Measurements from ENCODE around the gene EPS8L1. TPM values are rescaled to one million over a fixed set of nuclear protein-coding genes. Genes with fewer than 3 reads are reported as not detected.

Gene EPS8L1
- total RNA-seq, 1 experiment from 2014 or later, result 62.1 TPM

DNA sequence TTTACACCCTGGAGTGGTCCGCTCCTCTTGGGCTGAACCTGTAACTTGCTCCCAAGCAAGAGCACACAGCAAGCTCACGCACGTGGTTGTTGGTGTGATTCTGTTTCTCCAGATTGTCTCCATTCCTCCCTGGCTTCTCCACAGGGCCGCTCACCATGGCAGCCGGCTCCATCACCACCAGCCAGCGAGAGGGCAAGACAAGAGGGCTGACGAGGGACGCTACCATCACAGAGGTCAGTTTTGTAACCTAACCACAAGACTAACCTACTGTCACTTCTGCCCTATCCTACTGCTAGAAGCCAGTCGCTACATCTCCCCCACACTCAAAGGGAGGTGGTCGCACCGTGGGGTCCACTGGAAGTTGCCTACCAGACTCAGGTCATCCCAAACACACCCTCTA, 33.0 kb upstream of the EPS8L1 start:
- H4K20me1 ChIP-seq (ENCODE audit: insufficient read depth), result 0 out of 2 replicates have a peak, but pooled peaks cover 3% of the 10 kb centered on the region
- DNase-seq (ENCODE audit: low read depth, low spot score) (no peak), ATAC-seq (no peak)
- H3K9me2 ChIP-seq (ENCODE audit: insufficient read depth), result no peaks in the 10 kb centered on the region
- peaks cover 63% of the 10 kb centered on the region for H3K79me2 ChIP-seq (ENCODE audit: insufficient read depth, low read length)
- TF ChIP-seq EGR1 (IDR thresholded peaks at IDR 0.05; ENCODE audit: low read depth) (no peak), CEBPB (IDR thresholded peaks at IDR 0.05; ENCODE audit: low read depth) (no peak), POLR2AphosphoS5 (IDR thresholded peaks at IDR 0.05; ENCODE audit: low read depth, low read length) (no peak), EZH2phosphoT487 (IDR thresholded peaks at IDR 0.05; ENCODE audit: borderline replicate concordance) (no peak), ELF1 (IDR thresholded peaks at IDR 0.05; ENCODE audit: borderline replicate concordance, low read depth) (no peak), SP1 (IDR thresholded peaks at IDR 0.05; ENCODE audit: low read depth) (no peak), REST (IDR thresholded peaks at IDR 0.05; ENCODE audit: low read depth) (no peak), RAD21 (IDR thresholded peaks at IDR 0.05; ENCODE audit: low read depth) (no peak), JUND (IDR thresholded peaks at IDR 0.05) (no peak), CBX3 (IDR thresholded peaks at IDR 0.05; ENCODE audit: low read depth) (no peak), ZNF274 (IDR thresholded peaks at IDR 0.05; ENCODE audit: low read depth, low read length) (no peak), ZBTB33 (IDR thresholded peaks at IDR 0.05; ENCODE audit: extremely low read depth, insufficient replicate concordance, low read length) (no peak)
- TF ChIP-seq, protein P1, sequence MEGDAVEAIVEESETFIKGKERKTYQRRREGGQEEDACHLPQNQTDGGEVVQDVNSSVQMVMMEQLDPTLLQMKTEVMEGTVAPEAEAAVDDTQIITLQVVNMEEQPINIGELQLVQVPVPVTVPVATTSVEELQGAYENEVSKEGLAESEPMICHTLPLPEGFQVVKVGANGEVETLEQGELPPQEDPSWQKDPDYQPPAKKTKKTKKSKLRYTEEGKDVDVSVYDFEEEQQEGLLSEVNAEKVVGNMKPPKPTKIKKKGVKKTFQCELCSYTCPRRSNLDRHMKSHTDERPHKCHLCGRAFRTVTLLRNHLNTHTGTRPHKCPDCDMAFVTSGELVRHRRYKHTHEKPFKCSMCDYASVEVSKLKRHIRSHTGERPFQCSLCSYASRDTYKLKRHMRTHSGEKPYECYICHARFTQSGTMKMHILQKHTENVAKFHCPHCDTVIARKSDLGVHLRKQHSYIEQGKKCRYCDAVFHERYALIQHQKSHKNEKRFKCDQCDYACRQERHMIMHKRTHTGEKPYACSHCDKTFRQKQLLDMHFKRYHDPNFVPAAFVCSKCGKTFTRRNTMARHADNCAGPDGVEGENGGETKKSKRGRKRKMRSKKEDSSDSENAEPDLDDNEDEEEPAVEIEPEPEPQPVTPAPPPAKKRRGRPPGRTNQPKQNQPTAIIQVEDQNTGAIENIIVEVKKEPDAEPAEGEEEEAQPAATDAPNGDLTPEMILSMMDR (IDR thresholded peaks at IDR 0.05 in 2 of 3, conservative IDR thresholded peaks at IDR 0.05 in 1 of 3; ENCODE audit: borderline replicate concordance in 1 of 3, insufficient read depth in 1 of 3, low read depth in 2 of 3, low read length in 2 of 3), result no peak
- no TSS peak for BruUV-seq (replicated peaks)
- RAD21 ChIA-PET (ENCODE audit: low non-redundant PET in 1 of 2, low total read pairs in 2 of 2, uncharacterized antibody in 2 of 2, unreplicated experiment in 2 of 2), result no interaction called here
- H3K4me1 ChIP-seq (ENCODE audit: control insufficient read depth in 1 of 2, insufficient read depth in 2 of 2, low read length in 2 of 2), result no peaks in the 10 kb centered on the region
- H3K27me3 ChIP-seq (ENCODE audit: insufficient read depth, low read length), result no peaks in the 10 kb centered on the region
- H3K36me3 ChIP-seq (ENCODE audit: control insufficient read depth in 1 of 2, insufficient read depth in 2 of 2, low read length in 2 of 2), result peaks cover 25 to 27% of the 10 kb centered on the region in 2 experiments; a peak in 3 of 4 replicates
- POLR2A ChIA-PET, result no interaction called here
- intact Hi-C loops (cut with micrococcal nuclease), result no loop called here
- no peak overlapping the region for H3K9ac ChIP-seq (ENCODE audit: low read length)
- H3K4me2 ChIP-seq (ENCODE audit: low read length), result no peak overlapping the region
- no peaks in the 10 kb centered on the region for H3K9me3 ChIP-seq (ENCODE audit: control insufficient read depth in 1 of 2, insufficient read depth in 1 of 2, low read depth in 1 of 2, low read length in 2 of 2)
- CTCF ChIA-PET, result interaction anchor here (0.7 kb wide), 1 partner anchor 12 kb away, joined by 3 read pairs; no protein-coding TSS in a partner anchor
- no peak overlapping the region for H3K27ac ChIP-seq (ENCODE audit: low read depth, low read length)
- H3K4me3 ChIP-seq (replicated peaks in 1 of 2; ENCODE audit: low read depth in 1 of 2, low read length in 2 of 2), result no peak overlapping the region
- no peak overlapping the region for H2AFZ ChIP-seq (ENCODE audit: low read depth, low read length, poor library complexity, severe bottlenecking)

All from HCT116 (cell line).